Activated T-cell treated with anti-CD3 and anti-CD28 coated beads for 1 hour (primary cell): ENCODE measurements around the gene MEF2D.

Source experiments
- DNase-seq: peaks from one replicate; pipeline ENCODE4 v3.0.0-alpha.2; 2020; ENCODE audit warnings: low read depth

Gene MEF2D

DNA sequence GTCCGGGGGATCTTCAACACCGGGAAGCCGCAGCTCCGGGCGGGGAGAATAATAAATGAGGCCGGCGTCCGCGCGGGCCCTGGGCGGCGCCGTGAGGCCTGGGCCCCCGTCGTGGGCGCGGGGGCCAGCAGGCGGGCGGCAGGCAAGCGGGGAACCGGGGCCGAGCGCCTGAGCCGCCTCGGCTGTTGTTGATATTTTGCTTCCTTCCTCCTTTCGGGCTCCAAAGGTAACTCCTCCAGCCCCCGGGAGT, at the start of gene MEF2D:
MEF2D (minus strand) TSS at position 233 of the 250 bp plus-strand sequence. CDS start 17,483 bp downstream, outside the sequence.
- no peak for DNase-seq

DNA sequence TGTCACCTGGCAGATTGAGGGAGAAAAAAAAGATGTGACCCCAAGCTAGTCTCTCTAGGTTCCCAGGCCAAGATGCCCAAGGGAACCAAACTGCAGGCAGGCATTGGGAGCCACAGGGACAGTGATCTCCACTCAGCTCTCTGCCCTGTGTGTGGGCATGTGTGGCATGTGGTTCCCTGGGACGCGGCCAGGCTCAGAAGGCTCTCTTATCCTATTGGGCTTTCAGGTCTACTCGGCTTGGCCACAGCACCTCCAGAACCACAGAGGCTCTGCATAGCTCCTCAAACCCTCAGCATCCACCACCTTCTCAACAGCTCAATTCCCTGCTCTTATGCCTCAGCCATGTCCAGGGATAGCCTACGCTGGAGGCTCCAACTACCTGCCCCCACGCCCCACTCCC, 49.8 kb upstream of the MEF2D start:
- no peak for DNase-seq

DNA sequence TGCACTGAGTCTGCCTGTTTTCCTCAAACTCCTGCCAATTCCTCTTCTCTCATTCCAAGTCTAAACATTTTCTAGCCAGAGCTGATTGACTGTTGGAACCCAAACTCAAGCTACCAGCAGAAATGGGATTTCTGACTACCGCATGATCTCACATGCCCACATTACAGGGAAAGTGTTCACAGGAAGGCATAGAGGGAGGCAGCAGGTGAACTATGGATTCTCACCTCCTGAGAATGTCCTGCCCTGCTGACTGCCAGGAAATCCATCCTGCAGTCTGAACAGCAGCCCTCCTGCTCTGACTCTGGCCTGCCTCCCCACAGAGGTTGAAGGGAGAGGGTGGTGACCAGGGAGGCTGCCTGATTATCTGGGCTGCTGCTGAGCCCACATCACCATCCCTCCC, 49.3 kb upstream of the MEF2D start:
- DNase-seq = no peak

DNA sequence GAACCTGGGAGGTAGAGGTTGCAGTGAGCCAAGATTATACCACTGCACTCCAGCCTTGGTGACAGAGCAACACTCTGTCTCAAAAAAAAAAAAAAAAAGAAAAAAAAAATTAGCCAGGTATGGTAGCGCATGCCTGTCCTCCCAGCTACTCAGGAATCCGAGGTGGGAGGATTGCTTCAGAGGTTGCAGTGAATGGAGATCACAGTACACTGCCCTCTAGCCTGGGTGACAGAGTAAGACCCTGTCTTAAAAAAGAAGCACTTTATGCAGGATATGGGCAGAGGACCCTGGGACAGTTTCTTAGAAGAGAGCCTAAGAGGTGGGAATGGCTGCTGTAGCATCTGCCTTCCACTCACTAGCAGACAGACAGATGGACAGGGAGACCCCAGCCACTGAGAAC, 48.8 kb upstream of the MEF2D start:
- no peak for DNase-seq

DNA sequence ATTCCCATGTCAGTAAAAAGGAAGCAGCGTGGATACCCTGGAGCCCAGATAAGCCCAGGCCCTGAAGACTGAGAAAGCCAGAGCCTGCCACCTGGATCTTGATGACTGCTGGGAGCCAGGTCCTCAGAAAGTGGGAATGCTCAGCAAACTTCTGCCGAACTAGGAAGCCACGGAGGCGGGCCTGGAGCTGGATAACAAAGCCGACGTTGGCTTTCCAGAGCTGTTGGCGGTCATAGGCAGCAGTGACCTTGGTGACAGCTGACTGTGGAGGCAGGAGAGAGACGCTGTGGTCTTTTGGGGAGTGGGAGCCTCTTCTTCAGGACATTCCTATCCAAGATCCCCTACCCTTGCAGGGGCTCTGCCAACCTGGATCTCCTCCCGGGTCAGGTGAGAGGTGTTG, 47.4 kb upstream of the MEF2D start:
- no peak for DNase-seq

DNA sequence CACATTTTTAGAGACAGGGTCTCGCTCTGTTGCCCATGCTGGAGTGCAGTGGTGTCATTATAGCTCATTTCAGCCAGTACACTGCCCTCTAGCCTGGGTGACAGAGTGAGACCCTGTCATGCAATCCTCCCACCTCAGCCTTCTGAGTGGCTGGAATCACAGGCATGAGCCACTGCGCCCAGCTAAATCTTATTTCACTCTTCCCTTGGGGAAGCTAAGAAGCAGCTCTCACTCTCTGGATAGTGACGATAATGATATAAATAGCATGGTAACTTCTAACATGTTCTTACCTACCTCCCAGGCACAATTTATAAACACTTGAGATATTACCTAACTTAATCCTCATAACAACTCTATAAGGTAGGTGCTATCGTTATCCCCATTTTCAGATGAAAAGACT, 46.9 kb upstream of the MEF2D start:
- no peak for DNase-seq

DNA sequence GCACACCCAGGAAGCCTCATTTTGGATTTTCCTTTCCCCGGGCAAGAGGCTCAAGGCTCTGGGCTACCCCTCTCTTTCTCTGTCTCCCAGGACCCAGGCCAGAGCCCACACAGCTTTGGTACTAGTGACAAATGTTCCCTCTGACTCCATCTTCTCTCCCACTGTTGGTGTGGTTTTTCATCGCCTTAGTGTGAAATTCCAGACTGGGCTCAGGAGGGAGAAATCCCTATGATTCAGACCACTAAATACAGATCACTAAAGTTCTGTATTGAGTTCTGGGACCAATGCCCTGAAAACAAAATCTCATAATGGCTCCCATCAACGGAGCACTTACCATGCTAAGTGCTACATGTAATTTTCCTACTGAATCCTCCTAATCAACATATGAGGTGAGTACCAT, 45.7 kb upstream of the MEF2D start:
- DNase-seq = no peak

DNA sequence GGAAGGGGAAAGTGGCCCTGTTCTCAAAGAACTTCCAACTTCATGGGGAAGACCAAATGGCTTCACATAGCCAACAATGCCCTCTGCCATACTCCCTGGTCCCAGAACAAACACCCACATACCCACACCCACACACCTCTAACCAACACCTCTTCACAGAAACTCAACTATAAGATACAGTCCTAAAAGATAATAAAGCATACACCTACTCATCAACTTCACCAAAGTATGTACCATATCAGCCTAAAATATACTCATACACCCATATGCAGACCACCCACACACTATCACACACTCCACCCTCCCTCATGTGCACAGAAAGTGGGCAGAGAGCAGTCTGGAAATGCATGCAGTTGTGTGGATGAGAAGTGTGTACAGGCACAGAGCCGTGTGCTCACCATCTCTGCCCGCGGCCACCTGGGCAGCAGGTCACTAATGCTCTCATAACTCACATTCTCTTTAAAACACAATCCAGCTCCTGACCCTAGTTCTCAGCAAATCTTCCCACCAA, 44.1 kb upstream of the MEF2D start:
- no peak for DNase-seq

DNA sequence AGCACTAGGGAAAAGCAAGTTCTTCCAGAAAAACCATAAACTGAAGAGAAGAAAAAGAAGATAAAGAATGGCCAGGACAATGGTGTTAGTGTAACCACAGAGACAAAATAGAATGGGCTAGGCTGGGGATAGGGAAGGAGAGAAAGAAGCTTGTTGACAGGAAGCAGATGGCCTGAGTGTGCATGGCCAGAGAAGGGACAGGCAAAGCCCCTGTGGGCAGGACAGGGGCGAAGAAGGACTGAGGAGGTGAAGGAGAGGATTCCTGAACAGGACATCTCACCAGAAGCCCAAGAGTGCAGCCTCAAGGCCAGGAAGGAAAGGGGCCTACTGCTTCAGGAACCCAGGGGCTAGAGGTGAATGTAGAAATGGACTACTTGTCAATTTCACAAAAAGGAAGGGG, 42.5 kb upstream of the MEF2D start:
- DNase-seq = no peak

DNA sequence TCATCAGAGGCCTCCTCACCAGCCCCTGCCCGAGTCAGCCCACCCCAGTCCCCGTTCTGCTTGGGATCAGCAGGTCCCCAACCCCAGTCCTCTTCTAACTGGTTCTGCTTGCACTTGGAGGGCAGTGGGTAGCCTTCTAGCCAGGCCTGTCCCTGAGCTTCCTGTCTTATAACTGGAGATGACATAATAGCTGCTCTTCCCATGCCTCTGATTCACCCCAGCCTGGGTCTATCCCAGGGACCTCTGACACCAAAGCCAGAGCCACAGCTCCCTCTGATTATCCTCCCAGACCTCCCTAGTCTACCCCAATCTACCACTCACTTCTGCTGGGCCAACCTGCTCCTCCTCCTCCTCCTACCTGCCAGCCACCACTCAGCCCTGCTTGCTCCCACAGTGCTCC, 40.4 kb upstream of the MEF2D start:
- no peak for DNase-seq

DNA sequence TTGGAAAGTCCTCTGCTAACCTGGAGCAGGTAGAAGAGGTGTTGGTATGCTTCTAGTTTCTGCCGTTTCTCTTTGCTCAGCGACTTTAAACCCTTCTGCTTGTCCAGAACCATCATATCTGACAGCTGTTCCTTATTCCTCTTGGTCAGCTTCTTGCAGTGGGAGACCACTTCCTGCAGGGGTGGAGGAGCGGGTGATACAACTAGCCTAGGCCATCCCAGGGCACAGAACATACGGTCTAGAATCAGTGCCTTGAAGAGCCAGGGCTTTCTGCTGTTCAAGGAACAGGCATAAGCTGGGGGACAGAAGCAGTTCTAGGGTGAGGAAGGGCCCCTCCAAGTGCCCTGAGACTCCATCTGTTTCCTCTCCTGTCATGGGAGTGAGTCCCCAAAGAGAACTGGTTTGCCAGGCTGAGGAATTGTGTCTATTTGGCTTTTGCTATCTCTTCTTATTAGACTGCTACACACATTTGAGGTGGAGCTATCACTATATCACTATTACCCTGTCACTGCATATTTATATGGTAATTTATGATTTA, 39.3 kb upstream of the MEF2D start:
- DNase-seq = no peak

DNA sequence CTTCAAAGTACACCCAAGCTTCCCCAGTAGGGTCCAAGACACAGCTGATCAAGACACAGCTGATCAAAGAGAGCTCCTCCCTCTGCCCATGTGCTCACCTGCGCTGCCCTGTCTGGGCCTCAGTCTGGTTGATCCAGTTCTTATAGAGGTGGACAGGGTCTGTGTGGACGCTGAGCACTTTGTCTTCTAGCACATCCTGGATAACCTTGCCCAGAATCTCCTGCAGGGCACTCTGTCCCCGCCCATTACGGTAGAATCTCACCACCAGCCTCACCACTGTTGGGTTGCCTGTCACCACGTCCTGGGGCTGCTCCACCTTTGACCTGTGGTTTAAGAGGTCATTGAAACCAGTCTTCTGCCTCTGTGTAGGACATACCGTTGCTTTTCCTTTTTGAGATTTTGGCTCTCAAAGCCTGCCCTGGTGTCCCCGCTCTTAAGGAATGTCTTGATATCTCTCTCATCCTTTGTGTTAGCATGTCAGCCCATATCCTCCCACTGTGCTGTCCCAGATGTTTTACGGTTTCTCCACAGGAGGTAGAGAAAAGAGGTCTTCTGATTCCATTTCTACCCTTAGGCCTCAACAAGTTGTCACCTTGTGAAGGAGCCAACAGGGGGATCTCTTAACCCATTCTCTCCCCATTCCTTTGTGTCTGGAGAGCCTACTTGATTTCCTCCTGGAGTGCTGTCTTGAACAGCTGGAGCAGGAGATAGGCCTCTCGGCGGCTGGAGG, 38.3 kb upstream of the MEF2D start:
- no peak for DNase-seq

DNA sequence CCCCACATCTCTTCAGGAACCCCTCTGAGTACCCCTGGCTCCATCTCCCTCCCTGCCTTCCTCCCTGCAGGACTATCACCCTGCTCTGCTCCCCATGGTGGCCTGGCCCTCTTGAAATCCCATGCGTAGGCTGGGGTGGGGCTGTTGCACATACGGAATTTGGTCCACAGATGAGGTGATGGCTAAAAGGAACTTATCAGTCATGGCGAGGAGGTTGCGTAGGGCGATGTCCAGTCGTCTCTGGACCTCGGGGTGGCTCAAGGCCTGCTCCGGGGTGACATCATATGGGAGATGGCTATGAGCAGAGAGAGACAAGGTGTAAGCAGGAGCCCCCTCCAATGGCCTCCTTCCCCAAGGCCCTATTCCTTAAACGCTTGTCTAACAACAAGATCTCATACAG, 36.5 kb upstream of the MEF2D start:
- no peak for DNase-seq

DNA sequence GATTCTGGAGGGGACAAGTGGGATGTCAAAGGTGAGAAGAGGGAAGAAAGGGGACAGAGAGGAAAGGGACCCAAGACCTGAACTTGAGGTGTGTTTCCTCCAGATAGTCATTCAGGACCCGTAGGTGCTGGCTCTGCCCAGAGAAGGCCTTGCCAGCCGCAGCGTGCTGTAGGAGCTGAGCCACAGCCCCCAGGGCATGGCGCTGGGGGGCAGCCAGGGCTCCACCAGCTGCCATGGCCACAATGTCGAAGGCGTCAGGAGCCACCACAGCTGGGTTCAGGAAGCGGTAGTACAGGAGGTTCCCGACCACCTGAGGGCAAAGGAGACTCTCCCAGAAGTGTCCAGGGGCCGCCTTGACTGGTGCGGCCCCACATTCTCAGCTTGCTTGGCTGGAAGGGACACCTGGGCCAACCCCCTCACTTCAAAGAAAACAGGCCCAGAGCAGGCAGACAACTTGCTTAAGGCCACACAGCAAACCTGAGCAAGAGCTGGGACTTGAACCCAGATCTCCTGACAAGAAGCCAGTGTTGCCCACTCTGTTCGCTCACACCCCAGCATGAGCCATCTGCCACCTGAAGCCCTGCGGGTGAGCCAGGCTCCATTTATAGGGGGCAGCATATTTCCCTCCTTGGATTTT, 34.0 kb upstream of the MEF2D start:
- no peak for DNase-seq

DNA sequence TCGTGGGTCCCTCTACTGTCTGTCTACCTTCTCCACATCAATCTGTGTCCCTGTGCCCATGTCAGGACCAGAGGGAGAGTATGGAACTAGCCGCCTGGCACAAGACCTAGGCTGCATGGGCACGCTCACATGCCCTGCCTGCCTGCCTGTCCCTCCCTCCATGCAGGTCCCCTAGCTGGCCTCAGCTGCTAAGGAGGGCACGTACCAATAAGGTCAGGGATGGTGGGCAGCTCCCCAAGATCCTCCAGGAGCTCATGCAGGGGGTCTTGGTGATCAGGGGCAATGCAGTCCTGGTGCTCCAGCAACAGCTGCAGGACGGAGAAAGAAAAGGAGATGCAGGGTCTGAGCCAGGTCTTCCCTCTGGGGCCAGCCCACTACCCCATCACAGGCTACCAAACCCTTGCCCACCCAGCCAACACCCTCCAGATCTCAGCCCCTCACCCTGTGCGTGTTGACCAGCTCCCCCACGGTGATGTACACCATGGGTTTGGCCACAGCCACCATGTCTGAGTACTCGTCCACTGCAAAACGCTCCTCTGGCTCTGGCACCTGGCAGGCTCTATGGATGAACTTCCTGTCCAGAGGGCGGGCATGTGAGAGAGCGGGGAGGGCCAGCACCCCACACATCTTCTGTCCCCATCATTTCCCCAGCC, 33.1 kb upstream of the MEF2D start:
- no peak for DNase-seq

DNA sequence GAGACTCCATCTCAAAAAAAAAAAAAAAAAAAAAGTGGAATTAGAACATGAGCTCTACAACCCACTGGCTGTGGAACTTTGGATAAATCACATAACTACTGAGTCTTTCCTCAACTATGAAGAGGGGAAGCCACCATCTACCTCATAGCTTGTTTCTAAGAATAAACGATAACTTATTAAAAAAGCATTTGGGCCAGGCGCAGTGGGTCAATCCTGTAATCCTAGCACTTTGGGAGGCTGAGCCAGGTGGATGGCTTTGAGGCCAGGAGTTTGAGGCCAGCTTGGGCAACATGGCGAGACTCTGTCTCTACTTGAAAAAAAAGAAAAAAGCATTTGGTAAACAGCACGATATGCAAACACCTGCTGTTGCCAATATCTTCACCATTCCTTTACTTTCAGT, 31.8 kb upstream of the MEF2D start:
- no peak for DNase-seq

DNA sequence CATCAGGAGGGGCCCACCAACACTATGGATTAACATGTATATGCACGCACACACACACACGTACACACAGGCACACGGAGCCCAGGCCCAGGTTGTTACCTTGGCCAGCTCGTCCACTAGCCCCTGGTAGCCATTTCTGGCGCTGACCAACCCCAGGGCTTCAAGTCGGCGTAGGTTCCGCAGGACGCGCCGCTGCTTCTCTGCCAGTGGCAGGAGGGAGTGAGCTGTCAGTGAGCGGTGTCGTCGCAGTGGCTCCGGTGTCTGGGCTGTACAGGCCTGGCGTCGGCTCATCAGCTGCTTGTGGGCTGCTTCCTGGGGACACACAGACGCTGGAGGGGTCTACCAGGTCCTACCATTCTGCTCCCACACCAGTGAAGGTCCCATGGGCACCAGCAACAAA, 29.4 kb upstream of the MEF2D start:
- DNase-seq = no peak

DNA sequence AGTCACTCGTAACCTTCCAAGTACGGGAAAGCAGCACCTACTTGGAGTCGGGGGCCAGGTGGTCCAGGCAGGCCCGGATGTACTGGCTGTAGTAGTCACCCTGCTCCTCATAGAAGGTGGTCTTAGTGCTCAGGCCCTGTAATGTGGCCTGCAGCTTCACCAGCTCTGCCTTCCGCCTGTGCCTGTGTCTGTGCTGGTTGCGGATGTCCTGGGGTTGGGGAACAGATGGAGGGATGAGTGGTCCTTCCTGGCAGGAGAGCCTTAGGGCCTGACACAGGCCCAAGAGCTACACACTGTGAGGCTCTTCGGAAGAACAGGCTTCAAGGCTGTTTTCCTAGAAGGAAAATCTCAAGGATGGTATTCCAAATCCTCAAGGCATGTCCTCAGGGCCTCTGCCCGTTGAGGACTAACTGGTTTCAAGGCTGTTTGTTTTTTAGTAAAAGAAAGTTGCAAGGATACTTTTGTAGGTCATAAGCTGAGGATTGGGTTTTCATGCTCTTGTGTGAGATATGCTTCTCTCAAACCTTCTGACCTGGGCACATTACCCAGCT, 28.4 kb upstream of the MEF2D start:
- no peak for DNase-seq

DNA sequence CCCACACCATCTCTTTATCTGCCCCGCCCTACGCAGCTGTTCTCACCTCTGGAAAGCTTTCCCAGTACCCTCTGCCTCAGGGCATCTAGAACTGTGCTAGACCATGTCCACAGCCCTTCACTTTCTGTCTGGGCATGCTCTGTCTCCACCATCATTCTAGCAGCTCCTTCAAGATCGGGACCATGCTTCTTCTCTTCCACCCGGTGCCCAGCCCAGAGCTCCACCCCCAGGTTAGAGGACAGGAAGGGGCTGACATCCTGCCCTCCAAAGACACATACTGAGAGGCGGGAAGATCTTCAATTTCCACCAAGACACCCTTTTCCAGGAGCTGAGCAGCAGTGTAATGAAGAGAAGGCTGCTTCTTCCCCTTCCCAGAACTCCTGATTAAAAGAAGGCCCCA, 27.7 kb upstream of the MEF2D start:
- no peak for DNase-seq

DNA sequence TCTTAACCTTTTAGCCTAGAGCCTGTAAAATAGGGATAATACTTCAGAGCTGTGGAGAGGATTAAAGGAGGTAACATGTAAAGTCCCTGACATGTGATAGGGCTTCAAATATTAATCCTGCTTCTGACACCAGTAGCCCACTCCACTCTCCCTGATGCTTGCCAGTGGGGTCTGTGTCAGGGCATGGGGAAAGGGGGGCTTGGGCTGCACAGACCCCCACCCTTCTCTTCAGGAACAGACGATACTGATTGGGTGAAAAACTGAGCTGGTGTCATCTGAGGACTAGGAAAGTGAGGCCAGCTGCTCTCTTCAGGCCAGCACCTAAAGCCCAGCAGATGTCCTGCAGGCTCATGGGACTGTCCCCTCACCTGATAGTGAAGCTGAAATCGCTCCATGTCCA, 27.0 kb upstream of the MEF2D start:
- DNase-seq = no peak

DNA sequence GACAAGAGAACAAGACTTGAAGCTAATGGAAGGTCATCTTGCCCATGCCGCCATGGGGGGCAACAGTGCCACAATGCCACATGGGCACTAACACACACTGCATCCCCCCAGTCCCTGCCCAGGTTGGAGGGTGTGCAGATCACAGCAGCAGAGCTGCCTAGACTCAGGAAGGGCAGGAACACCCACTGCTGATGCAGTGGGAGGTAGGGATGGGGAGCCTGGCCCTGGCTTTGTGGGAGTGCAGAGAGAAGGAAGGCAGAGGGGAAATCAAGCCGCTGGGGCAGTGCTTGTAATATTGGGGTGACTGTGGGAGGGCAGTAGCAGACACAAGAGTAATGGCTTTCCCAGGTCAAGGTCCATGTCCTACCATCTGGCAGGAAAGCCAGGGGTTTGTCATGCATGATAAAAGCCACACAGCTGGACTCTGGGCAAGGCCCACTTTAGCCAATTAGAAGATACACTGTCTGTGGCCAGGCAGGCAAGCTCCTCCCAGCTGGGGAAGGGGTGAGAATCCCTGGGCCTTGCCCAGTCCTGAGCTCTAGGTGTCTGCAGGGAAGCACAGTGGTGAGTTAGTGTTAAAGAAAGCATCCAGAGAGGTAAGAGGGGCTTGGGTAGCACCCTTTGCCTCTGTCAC, 25.4 kb upstream of the MEF2D start:
- no peak for DNase-seq

DNA sequence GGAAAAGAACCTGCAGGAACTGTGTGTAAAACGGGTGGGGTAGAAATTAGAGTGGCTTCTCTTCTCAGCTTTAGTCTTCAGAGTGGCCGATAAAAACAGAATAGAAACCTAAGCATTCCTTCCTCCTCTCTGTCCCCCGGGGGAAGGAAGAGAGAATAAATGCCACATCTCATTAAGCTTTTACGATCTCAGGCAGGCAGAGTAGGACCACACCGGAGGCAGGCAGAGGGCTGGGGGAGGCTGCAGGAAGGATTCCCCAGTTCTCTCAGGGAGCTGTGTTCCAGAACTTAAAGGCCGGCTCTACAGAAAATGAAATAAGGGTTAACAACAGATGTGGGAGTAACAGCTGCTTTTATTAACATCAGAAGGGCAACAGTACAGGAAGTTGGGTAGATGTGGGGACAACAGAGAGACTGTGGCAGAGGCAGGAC, 24.5 kb upstream of the MEF2D start:
- no peak for DNase-seq

DNA sequence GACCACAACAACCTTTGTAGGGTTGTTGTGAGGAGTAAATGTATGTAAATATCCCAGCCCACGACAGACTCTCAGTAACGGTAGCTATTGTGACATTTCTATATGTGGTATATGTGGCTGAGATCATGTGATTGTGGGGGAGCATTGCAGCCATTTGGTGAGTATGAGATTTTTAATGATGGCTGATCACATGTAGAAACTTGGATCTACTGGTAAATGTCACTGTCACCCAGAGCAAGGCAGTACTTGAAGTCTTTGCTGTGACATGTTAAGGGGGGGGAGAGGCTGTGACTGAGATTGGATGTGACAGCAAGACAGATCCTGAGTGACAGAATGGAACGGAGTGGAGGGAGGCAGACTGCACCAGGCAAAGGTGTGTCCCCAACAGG, 23.9 kb upstream of the MEF2D start:
- no peak for DNase-seq
